Inflammatory macrophage (primary cell): ENCODE results near the gene KPNB1.

Experiments used
- DNase-seq, 2 donors: peaks; one replicate each; pipeline ENCODE4 v3.0.0-alpha.2; 2020 to 2022

KPNB1 gene

GRCh38 chr17:47636273-47637030 is 13.3 kb upstream of the KPNB1 start:
- no peak for DNase-seq

- DNase-seq, result no peak
Measured at GRCh38 chr17:47638903-47639302, 10.8 kb upstream of the KPNB1 start.

GRCh38 chr17:47640076-47640475 is 9.6 kb upstream of the KPNB1 start:
- DNase-seq, result no peak

GRCh38 chr17:47641202-47641601 is 8.5 kb upstream of the KPNB1 start:
- no peak for DNase-seq

GRCh38 chr17:47643116-47643515 is 6.6 kb upstream of the KPNB1 start:
- peak; percentile 27 to 48 for DNase-seq

- DNase-seq, result peak; percentile 85 to 87
Measured at GRCh38 chr17:47644324-47644723, 5.4 kb upstream of the KPNB1 start.

- DNase-seq, result no peak
Measured at GRCh38 chr17:47649972-47650524, 329 bp downstream of the KPNB1 start.

- peak; percentile 94 to 96 for DNase-seq
Measured at GRCh38 chr17:47650525-47651522, 1.1 kb downstream of the KPNB1 start.

- DNase-seq, result no peak
Measured at GRCh38 chr17:47651704-47652103, 2.0 kb downstream of the KPNB1 start.

- no peak for DNase-seq
Measured at GRCh38 chr17:47652570-47652969, 2.9 kb downstream of the KPNB1 start.

- no peak for DNase-seq
Measured at GRCh38 chr17:47653442-47653841, 3.7 kb downstream of the KPNB1 start.

GRCh38 chr17:47654991-47655390 is 5.3 kb downstream of the KPNB1 start:
- DNase-seq, result no peak

GRCh38 chr17:47660064-47660492 is 10.4 kb downstream of the KPNB1 start:
- DNase-seq, result peak; percentile 20 to 61

- DNase-seq, result peak; percentile 60 to 68
Measured at GRCh38 chr17:47663912-47664623, 14.3 kb downstream of the KPNB1 start.

GRCh38 chr17:47664624-47664941 is 14.9 kb downstream of the KPNB1 start:
- no peak for DNase-seq

GRCh38 chr17:47665655-47666054 is 15.9 kb downstream of the KPNB1 start:
- DNase-seq, result peak; percentile 84 to 94

GRCh38 chr17:47669081-47669480 is 19.4 kb downstream of the KPNB1 start:
- DNase-seq, result peak; percentile 84 to 90

GRCh38 chr17:47670064-47670463 is 20.3 kb downstream of the KPNB1 start:
- DNase-seq, result peak; percentile 32 to 35

GRCh38 chr17:47674499-47674898 is 24.8 kb downstream of the KPNB1 start:
- DNase-seq, result no peak

- no peak for DNase-seq
Measured at GRCh38 chr17:47675380-47676198, 25.9 kb downstream of the KPNB1 start.

GRCh38 chr17:47676199-47676472 is 26.4 kb downstream of the KPNB1 start:
- no peak for DNase-seq
